ENCODE data around the gene INHA.

Gene INHA

DNA sequence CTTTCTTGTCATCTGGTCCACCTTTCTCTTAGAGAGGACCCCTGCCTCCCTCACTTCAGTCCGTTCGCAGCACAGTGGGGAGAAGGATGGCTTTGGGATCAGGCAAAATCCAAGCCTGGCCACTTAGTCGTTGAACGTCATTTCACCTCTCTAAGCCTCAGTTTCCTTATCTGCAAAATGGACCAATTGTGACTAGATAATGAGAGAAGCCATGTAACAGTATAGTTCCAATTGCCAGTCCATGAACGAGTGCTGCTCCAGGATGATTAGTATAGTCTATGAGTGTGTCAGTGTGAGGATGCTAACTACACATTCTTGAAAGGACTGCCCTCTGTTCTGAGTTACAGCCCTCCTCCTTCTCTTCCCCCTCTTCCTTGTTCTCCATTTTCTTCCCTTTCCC is 1.1 kb downstream of the INHA start:
- H3K36me3 ChIP-seq (replicated peaks; ENCODE audit: insufficient read depth, low read length), result no peaks in the 10 kb centered on the region
- no peak overlapping the region for H3K4me3 ChIP-seq (ENCODE audit: low read length)
- H3K9me3 ChIP-seq (replicated peaks; ENCODE audit: insufficient read depth, low read length), result no peaks in the 10 kb centered on the region
- no peak for DNase-seq
- H4K20me1 ChIP-seq (ENCODE audit: insufficient read depth, low read length), result no peaks in the 10 kb centered on the region
- no peaks in the 10 kb centered on the region for H3K79me2 ChIP-seq (ENCODE audit: low read length)
- H3K9me2 ChIP-seq (replicated peaks; ENCODE audit: insufficient read depth, low read length), result no peaks in the 10 kb centered on the region
- no peak overlapping the region for H3K9ac ChIP-seq (ENCODE audit: low read length)
- peaks cover 80% of the 10 kb centered on the region for H3K27me3 ChIP-seq (replicated peaks; ENCODE audit: insufficient read depth, low read length)
- H2AFZ ChIP-seq (ENCODE audit: low read length), result no peak overlapping the region
- no peak overlapping the region for H3K4me2 ChIP-seq (ENCODE audit: low read depth, low read length)
- no peak overlapping the region for H3K27ac ChIP-seq (ENCODE audit: low read length)
- TF ChIP-seq EZH2 (optimal IDR thresholded peaks at IDR 0.05; ENCODE audit: low read depth, low read length) (no peak), EZH2phosphoT487 (IDR thresholded peaks at IDR 0.05; ENCODE audit: low read length) (no peak)
- TF ChIP-seq, protein P1, sequence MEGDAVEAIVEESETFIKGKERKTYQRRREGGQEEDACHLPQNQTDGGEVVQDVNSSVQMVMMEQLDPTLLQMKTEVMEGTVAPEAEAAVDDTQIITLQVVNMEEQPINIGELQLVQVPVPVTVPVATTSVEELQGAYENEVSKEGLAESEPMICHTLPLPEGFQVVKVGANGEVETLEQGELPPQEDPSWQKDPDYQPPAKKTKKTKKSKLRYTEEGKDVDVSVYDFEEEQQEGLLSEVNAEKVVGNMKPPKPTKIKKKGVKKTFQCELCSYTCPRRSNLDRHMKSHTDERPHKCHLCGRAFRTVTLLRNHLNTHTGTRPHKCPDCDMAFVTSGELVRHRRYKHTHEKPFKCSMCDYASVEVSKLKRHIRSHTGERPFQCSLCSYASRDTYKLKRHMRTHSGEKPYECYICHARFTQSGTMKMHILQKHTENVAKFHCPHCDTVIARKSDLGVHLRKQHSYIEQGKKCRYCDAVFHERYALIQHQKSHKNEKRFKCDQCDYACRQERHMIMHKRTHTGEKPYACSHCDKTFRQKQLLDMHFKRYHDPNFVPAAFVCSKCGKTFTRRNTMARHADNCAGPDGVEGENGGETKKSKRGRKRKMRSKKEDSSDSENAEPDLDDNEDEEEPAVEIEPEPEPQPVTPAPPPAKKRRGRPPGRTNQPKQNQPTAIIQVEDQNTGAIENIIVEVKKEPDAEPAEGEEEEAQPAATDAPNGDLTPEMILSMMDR (IDR thresholded peaks at IDR 0.05; ENCODE audit: low read length), result no peak
- no peaks in the 10 kb centered on the region for H3K4me1 ChIP-seq (ENCODE audit: low read length)
- no peaks in the 10 kb centered on the region for H3F3A ChIP-seq (ENCODE audit: insufficient read depth, low read length)

DNA sequence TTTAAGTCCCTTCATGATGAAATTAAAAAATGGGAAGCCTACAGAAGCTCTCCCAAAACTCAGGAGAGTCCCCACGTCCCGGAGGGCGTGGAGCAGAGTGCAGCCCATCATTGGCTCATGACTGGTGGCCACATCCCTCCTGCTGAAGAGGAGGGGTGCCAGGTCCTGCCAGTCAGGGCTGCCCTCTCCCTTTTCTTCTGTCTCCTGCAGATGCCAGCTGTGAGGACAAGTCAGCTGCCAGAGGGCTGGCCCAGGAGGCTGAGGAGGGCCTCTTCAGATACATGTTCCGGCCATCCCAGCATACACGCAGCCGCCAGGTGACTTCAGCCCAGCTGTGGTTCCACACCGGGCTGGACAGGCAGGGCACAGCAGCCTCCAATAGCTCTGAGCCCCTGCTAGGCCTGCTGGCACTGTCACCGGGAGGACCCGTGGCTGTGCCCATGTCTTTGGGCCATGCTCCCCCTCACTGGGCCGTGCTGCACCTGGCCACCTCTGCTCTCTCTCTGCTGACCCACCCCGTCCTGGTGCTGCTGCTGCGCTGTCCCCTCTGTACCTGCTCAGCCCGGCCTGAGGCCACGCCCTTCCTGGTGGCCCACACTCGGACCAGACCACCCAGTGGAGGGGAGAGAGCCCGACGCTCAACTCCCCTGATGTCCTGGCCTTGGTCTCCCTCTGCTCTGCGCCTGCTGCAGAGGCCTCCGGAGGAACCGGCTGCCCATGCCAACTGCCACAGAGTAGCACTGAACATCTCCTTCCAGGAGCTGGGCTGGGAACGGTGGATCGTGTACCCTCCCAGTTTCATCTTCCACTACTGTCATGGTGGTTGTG is 2.6 kb downstream of the INHA start:
- Histone ChIP-seq H3K4me3 (ENCODE audit: low read length) (no peak overlapping the region), H3K27ac (ENCODE audit: low read length) (no peak overlapping the region), H3K9ac (ENCODE audit: low read length) (no peak overlapping the region), H3K36me3 (replicated peaks; ENCODE audit: insufficient read depth, low read length) (no peaks in the 10 kb centered on the region), H3K9me2 (replicated peaks; ENCODE audit: insufficient read depth, low read length) (no peaks in the 10 kb centered on the region), H3K9me3 (replicated peaks; ENCODE audit: insufficient read depth, low read length) (no peaks in the 10 kb centered on the region), H3F3A (ENCODE audit: insufficient read depth, low read length) (no peaks in the 10 kb centered on the region), H3K27me3 (replicated peaks; ENCODE audit: insufficient read depth, low read length) (peaks cover 76% of the 10 kb centered on the region), H2AFZ (ENCODE audit: low read length) (no peak overlapping the region), H3K4me2 (ENCODE audit: low read depth, low read length) (no peak overlapping the region), H4K20me1 (ENCODE audit: insufficient read depth, low read length) (no peaks in the 10 kb centered on the region), H3K4me1 (ENCODE audit: low read length) (no peaks in the 10 kb centered on the region), H3K79me2 (ENCODE audit: low read length) (no peaks in the 10 kb centered on the region)
- TF ChIP-seq, protein P1 (IDR thresholded peaks at IDR 0.05; ENCODE audit: low read length), result no peak
- TF ChIP-seq EZH2phosphoT487 (IDR thresholded peaks at IDR 0.05; ENCODE audit: low read length), result no peak
- TF ChIP-seq EZH2 (optimal IDR thresholded peaks at IDR 0.05; ENCODE audit: low read depth, low read length), result no peak
- no peak for DNase-seq

DNA sequence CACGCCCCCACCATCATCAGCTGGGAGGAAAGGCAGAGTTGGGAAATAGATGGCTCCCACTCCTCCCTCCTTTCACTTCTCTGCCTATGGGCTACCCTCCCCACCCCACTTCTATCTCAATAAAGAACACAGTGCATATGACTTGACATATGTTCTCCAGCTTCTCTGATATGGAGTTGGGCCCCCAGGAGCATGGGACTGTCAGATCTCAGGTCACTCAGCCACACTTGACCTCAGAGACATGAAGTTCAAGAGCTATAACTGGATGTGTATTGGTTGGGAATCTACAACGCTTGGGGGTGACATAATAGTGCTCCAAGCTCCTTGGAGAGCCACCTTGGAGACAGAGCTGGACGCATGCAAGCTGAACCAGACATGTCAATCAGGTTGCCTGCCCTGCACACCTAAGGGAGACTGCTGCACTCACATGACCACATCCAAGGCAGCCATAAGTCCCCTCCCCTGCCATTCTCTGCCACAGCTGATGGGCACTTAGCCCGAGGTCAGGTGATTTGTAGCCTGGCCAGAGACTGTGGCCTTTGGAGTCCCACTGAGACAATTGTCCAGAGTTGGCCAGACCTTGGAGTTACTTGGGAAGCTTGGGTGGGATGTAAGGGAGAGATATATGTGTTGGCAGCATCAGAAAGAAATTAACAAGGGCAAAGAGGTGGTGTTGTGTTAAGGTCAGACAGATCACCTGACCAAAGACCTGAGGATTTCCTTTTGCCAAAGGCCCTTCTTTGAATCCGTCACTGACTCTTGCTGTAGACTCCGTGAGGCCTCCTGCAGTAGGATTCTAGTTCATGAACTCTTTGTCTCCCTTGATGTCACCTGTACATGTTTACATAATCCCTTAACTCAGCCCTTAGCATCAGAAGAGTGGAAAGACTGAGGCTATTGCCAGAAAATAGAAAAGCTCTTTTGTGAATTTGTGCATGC is 3.7 kb downstream of the INHA start:
- H4K20me1 ChIP-seq (ENCODE audit: insufficient read depth, low read length), result no peaks in the 10 kb centered on the region
- no peaks in the 10 kb centered on the region for H3K9me3 ChIP-seq (replicated peaks; ENCODE audit: insufficient read depth, low read length)
- H3K79me2 ChIP-seq (ENCODE audit: low read length), result no peaks in the 10 kb centered on the region
- no peaks in the 10 kb centered on the region for H3K4me1 ChIP-seq (ENCODE audit: low read length)
- DNase-seq, result no peak
- no peak overlapping the region for H3K9ac ChIP-seq (ENCODE audit: low read length)
- no peaks in the 10 kb centered on the region for H3K36me3 ChIP-seq (replicated peaks; ENCODE audit: insufficient read depth, low read length)
- H3K4me2 ChIP-seq (ENCODE audit: low read depth, low read length), result no peak overlapping the region
- H3K9me2 ChIP-seq (replicated peaks; ENCODE audit: insufficient read depth, low read length), result no peaks in the 10 kb centered on the region
- no peaks in the 10 kb centered on the region for H3F3A ChIP-seq (ENCODE audit: insufficient read depth, low read length)
- peaks cover 73% of the 10 kb centered on the region for H3K27me3 ChIP-seq (replicated peaks; ENCODE audit: insufficient read depth, low read length)
- H2AFZ ChIP-seq (ENCODE audit: low read length), result no peak overlapping the region
- TF ChIP-seq EZH2phosphoT487 (IDR thresholded peaks at IDR 0.05; ENCODE audit: low read length) (no peak), EZH2 (optimal IDR thresholded peaks at IDR 0.05; ENCODE audit: low read depth, low read length) (no peak)
- TF ChIP-seq, protein P1 (IDR thresholded peaks at IDR 0.05; ENCODE audit: low read length), result no peak
- H3K27ac ChIP-seq (ENCODE audit: low read length), result no peak overlapping the region
- no peak overlapping the region for H3K4me3 ChIP-seq (ENCODE audit: low read length)
